Measurements from ENCODE around the gene TEX2.

Gene TEX2

GRCh38 chr17:64164596-64165285 is 98.3 kb downstream of the TEX2 start:
- no peak for TF ChIP-seq RAD21 (IDR thresholded peaks at IDR 0.05; ENCODE audit: low read depth)
- TF ChIP-seq CREB1 (IDR thresholded peaks at IDR 0.05; ENCODE audit: low read depth) = no peak
- no peak for TF ChIP-seq USF1 (IDR thresholded peaks at IDR 0.05)
- TF ChIP-seq FOXM1 (IDR thresholded peaks at IDR 0.05; ENCODE audit: borderline replicate concordance, low read depth) = no peak
- no peak for TF ChIP-seq TEAD4 (IDR thresholded peaks at IDR 0.05)
- no peak for TF ChIP-seq NFIC (IDR thresholded peaks at IDR 0.05)
- TF ChIP-seq TCF12 (IDR thresholded peaks at IDR 0.05; ENCODE audit: low read depth) = no peak

DNA sequence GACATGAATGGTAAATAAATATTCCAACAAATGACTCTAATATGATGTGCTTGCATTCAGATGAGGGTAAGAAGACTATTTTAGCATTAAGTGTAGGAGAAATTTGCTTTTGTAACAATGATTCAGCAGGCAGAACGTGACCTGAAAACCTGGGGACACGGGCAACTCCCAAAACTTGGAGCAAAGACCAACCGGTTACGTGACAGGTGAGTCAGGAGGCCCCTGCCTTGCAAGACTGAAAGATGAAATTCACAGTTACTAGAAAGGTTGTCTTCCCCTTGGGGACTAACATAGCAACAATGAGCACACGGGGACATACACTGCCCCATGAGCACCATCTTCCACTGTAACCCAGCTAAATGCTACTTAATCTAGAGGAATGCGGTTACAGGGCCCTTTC is 99.6 kb downstream of the TEX2 start:
- TF ChIP-seq EP300 (IDR thresholded peaks at IDR 0.05; ENCODE audit: borderline replicate concordance) = no peak
- no peak for TF ChIP-seq TAF1 (IDR thresholded peaks at IDR 0.05; ENCODE audit: low read depth)
- TF ChIP-seq NFIC (IDR thresholded peaks at IDR 0.05) = no peak
- no peak for TF ChIP-seq MAX (IDR thresholded peaks at IDR 0.05)
- no peak for TF ChIP-seq RAD21 (IDR thresholded peaks at IDR 0.05; ENCODE audit: low read depth)
- TF ChIP-seq ZBTB7A (IDR thresholded peaks at IDR 0.05; ENCODE audit: low read depth) = no peak
- TF ChIP-seq FOXM1 (IDR thresholded peaks at IDR 0.05; ENCODE audit: borderline replicate concordance, low read depth) = no peak
- TF ChIP-seq USF1 (IDR thresholded peaks at IDR 0.05) = no peak
- no peak for TF ChIP-seq REST (IDR thresholded peaks at IDR 0.05; ENCODE audit: low read depth)
- no peak for TF ChIP-seq EGR1 (IDR thresholded peaks at IDR 0.05)
- TF ChIP-seq YY1 (IDR thresholded peaks at IDR 0.05; ENCODE audit: low read depth) = no peak
- TF ChIP-seq CEBPB (IDR thresholded peaks at IDR 0.05) = no peak
- no peak for TF ChIP-seq TEAD4 (IDR thresholded peaks at IDR 0.05)
- no peak for TF ChIP-seq TCF12 (IDR thresholded peaks at IDR 0.05; ENCODE audit: low read depth)

GRCh38 chr17:64162554-64162953 is 100.5 kb downstream of the TEX2 start:
- no peak for TF ChIP-seq CREB1 (IDR thresholded peaks at IDR 0.05; ENCODE audit: low read depth)
- TF ChIP-seq CEBPB (IDR thresholded peaks at IDR 0.05) = no peak
- TF ChIP-seq ZBTB7A (IDR thresholded peaks at IDR 0.05; ENCODE audit: low read depth) = no peak
- TF ChIP-seq REST (IDR thresholded peaks at IDR 0.05; ENCODE audit: low read depth) = no peak
- TF ChIP-seq TAF1 (IDR thresholded peaks at IDR 0.05; ENCODE audit: low read depth) = no peak
- TF ChIP-seq TCF12 (IDR thresholded peaks at IDR 0.05; ENCODE audit: low read depth) = no peak
- TF ChIP-seq NFIC (IDR thresholded peaks at IDR 0.05) = no peak
- no peak for TF ChIP-seq USF1 (IDR thresholded peaks at IDR 0.05)
- TF ChIP-seq YY1 (IDR thresholded peaks at IDR 0.05; ENCODE audit: low read depth) = no peak

DNA sequence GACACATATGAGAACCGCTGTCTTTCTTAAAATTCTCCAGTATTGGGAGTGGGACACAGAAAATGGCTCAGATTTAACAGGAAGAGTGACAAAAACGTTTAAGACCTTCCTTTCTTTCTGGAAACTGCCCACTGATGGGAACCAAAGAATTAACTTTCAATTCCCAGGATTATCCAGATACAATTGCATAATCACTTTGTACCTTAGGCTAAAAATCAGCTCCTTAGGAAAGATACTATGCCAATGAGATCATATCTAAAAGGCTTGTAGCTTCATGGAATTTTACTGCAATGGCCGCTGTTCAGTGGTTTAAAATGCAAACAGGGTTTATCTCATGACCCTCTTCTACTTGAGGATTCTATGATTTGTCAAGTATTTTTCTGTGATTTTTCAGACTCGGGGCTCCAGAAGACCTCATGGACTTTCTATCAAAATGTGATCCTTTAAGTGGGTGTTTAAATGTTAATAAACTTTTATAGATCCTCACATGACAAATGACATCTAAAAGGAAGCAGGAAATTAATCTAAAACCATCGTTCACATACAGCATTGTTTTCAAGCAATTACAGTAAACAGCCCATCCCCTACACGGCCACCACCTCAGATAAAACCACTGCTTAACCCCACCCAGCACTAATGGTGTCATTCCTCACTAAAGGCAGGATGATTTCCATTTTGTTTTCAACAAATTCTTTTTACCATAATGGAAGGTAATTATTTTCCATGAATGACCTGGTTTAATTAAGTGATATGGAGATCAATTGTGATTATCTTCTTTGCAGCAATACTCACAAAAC is 101.5 kb downstream of the TEX2 start:
- TF ChIP-seq EGR1 (IDR thresholded peaks at IDR 0.05) (no peak), REST (IDR thresholded peaks at IDR 0.05; ENCODE audit: low read depth) (no peak), YY1 (IDR thresholded peaks at IDR 0.05; ENCODE audit: low read depth) (no peak), TEAD4 (IDR thresholded peaks at IDR 0.05) (no peak), CREB1 (IDR thresholded peaks at IDR 0.05; ENCODE audit: low read depth) (no peak), NFIC (IDR thresholded peaks at IDR 0.05) (no peak), TAF1 (IDR thresholded peaks at IDR 0.05; ENCODE audit: low read depth) (no peak), FOXM1 (IDR thresholded peaks at IDR 0.05; ENCODE audit: borderline replicate concordance, low read depth) (no peak), TCF12 (IDR thresholded peaks at IDR 0.05; ENCODE audit: low read depth) (no peak), ZBTB7A (IDR thresholded peaks at IDR 0.05; ENCODE audit: low read depth) (no peak), EP300 (IDR thresholded peaks at IDR 0.05; ENCODE audit: borderline replicate concordance) (no peak), MAX (IDR thresholded peaks at IDR 0.05) (no peak), CEBPB (IDR thresholded peaks at IDR 0.05) (no peak), RAD21 (IDR thresholded peaks at IDR 0.05; ENCODE audit: low read depth) (no peak)
